GM18858 (cell line): ENCODE measurements around the gene COG4.

Experiments
- ATAC-seq: cut with Tn5 transposase; IDR thresholded peaks from one replicate; pipeline ENCODE4 v1.9.1; 2021; ENCODE audit not compliant: unreplicated experiment

Gene COG4

GRCh38 chr16:70434484-70435260, 88.7 kb downstream of the COG4 start:
- no peak for ATAC-seq

GRCh38 chr16:70433458-70434103, 89.8 kb downstream of the COG4 start:
- ATAC-seq = no peak

- ATAC-seq = no peak
Observed at GRCh38 chr16:70432723-70433457, 90.5 kb downstream of the COG4 start.

DNA sequence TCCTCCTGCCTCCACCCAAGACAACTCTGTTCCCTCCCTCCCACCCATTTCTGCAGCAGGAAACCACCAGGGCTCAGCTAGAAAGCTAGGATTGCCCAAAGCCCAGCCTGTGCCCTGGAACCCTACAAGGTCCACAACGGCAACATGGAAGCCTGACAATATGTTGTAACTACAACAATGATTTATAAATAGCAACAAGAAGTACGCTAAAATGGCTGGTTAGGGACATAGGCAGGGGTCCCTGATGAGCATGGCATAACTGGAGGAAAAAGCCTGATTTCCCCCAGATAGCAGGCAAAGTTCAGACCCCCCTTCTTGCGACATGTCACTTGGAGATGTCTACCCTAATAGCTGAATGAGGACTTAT, 91.0 kb downstream of the COG4 start:
- no peak for ATAC-seq

- peak; percentile 53 for ATAC-seq
Observed at GRCh38 chr16:70430667-70431536, 92.5 kb downstream of the COG4 start.
